GM21526 (cell line): ENCODE results near the gene LHB.

Experiments used
- ATAC-seq: cut with Tn5 transposase; IDR thresholded peaks from one replicate; pipeline ENCODE4 v1.9.1; 2021; ENCODE audit warnings: moderate library complexity; ENCODE audit not compliant: unreplicated experiment, low FRiP score

The LHB gene

GRCh38 chr19:48987323-48987722, 29.6 kb downstream of the LHB start:
- ATAC-seq = no peak

GRCh38 chr19:48986211-48986610, 30.7 kb downstream of the LHB start:
- no peak for ATAC-seq

GRCh38 chr19:48985711-48986110, 31.2 kb downstream of the LHB start:
- ATAC-seq = no peak

- ATAC-seq = no peak
Measured at GRCh38 chr19:48982280-48982679, 34.6 kb downstream of the LHB start.

- no peak for ATAC-seq
Measured at GRCh38 chr19:48977061-48977460, 39.8 kb downstream of the LHB start.

GRCh38 chr19:48975947-48976847, 40.7 kb downstream of the LHB start:
- ATAC-seq = no peak

- no peak for ATAC-seq
Measured at GRCh38 chr19:48970923-48971395, 45.9 kb downstream of the LHB start.

GRCh38 chr19:48970139-48970766, 46.6 kb downstream of the LHB start:
- no peak for ATAC-seq

GRCh38 chr19:48969276-48970138, 47.4 kb downstream of the LHB start:
- no peak for ATAC-seq

GRCh38 chr19:48968813-48969218, 48.1 kb downstream of the LHB start:
- ATAC-seq = no peak

- no peak for ATAC-seq
Measured at GRCh38 chr19:48968179-48968661, 48.7 kb downstream of the LHB start.

- ATAC-seq = no peak
Measured at GRCh38 chr19:48967346-48968178, 49.3 kb downstream of the LHB start.

GRCh38 chr19:48966541-48967345, 50.1 kb downstream of the LHB start:
- ATAC-seq = no peak
